ENCODE measurements around the gene EYA2.

DNA sequence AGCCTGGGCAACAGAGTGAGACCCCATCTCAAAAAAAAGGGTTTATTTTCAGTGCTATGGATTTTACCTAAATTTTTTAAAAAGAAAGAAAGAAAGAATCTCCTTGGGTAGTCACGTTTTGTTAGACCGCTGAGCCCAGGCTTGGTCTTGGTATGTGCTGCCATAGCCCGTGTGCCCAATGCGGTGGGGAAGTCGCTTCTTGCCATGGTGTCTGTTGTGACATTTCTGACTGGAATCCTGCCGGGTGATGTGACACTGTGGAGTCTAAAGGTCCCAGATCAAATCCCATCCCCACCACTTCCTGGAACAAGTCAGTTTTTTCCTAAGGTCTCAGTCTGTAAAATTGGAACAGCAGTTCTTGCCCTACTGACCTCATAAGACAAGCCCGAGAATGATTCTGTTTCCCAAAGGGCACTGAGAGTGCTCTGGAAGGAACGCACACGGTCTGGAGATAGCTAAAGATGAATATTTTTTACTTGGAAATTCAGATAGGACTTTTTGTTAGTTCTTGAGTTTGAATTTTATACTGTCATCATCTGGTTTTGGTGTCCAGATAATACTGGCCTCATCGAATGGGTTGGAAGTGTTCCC, 225.8 kb downstream of the EYA2 start:
- TF ChIP-seq, protein P1, sequence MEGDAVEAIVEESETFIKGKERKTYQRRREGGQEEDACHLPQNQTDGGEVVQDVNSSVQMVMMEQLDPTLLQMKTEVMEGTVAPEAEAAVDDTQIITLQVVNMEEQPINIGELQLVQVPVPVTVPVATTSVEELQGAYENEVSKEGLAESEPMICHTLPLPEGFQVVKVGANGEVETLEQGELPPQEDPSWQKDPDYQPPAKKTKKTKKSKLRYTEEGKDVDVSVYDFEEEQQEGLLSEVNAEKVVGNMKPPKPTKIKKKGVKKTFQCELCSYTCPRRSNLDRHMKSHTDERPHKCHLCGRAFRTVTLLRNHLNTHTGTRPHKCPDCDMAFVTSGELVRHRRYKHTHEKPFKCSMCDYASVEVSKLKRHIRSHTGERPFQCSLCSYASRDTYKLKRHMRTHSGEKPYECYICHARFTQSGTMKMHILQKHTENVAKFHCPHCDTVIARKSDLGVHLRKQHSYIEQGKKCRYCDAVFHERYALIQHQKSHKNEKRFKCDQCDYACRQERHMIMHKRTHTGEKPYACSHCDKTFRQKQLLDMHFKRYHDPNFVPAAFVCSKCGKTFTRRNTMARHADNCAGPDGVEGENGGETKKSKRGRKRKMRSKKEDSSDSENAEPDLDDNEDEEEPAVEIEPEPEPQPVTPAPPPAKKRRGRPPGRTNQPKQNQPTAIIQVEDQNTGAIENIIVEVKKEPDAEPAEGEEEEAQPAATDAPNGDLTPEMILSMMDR (IDR thresholded peaks at IDR 0.05 in 4 of 5, conservative IDR thresholded peaks at IDR 0.05 in 1 of 5): no peak
- no peak for TF ChIP-seq POLR2A (IDR thresholded peaks at IDR 0.05)
